Chondrocyte (in vitro differentiated cells): ENCODE data around the gene DPM3. TPM values are rescaled to one million over a fixed set of nuclear protein-coding genes. Genes with fewer than 3 reads are reported as not detected.
A peak's percentile ranks its signal among the peaks of the same experiment; 100 is the strongest.

Experiments
- DNase-seq: peaks from one replicate; pipeline ENCODE4 v3.0.0; 2021; ENCODE audit warnings: mixed read lengths, low spot score
- H3K27ac Mint-ChIP-seq: one replicate; pipeline ENCODE4 v1.8.0; 2021; ENCODE audit warnings: mild to moderate bottlenecking, moderate library complexity, mixed read lengths; ENCODE audit not compliant: unreplicated experiment
- H3K27me3 Mint-ChIP-seq: 2 replicates; pipeline ENCODE4 v1.8.0; 2021; ENCODE audit warnings: low read depth, mixed read lengths
- H3K36me3 Mint-ChIP-seq: 2 replicates; pipeline ENCODE4 v1.8.0; 2021; ENCODE audit warnings: low read depth, mixed read lengths
- H3K4me1 Mint-ChIP-seq: 2 replicates; pipeline ENCODE4 v1.8.0; 2021; ENCODE audit warnings: low read depth, mild to moderate bottlenecking, mixed read lengths
- H3K4me3 Mint-ChIP-seq: one replicate; pipeline ENCODE4 v1.8.0; 2021; ENCODE audit warnings: mild to moderate bottlenecking, moderate library complexity, mixed read lengths; ENCODE audit not compliant: unreplicated experiment
- H3K9me3 Mint-ChIP-seq: 2 replicates; pipeline ENCODE4 v1.8.0; 2021; ENCODE audit warnings: low read depth, mixed read lengths
- total RNA-seq: library from RNA; stranded (reverse); gene quantifications from 3 replicates; pipeline ENCODE4 v1.2.1, GENCODE V29; 2021
- TF ChIP-seq, protein P1 (sequence below): fragments of 200-600 bp; sonication (generic); IDR thresholded peaks from 2 replicates; pipeline ENCODE4 v1.5.0; 2021; ENCODE audit warnings: antibody characterized with exemption, mild to moderate bottlenecking, moderate library complexity

DPM3 gene
- total RNA-seq, 1 donor from 2014 or later, result 41.3 TPM

GRCh38 chr1:155092131-155092530 lies 48.2 kb downstream of the DPM3 start:
- no peak for DNase-seq
- Mint-ChIP-seq H3K9me3 (no peaks in the 10 kb centered on the region), H3K27ac (no peak overlapping the region), H3K27me3 (no peaks in the 10 kb centered on the region), H3K36me3 (no peaks in the 10 kb centered on the region), H3K4me1 (peaks cover 34% of the 10 kb centered on the region), H3K4me3 (no peak overlapping the region)
- TF ChIP-seq, protein P1, sequence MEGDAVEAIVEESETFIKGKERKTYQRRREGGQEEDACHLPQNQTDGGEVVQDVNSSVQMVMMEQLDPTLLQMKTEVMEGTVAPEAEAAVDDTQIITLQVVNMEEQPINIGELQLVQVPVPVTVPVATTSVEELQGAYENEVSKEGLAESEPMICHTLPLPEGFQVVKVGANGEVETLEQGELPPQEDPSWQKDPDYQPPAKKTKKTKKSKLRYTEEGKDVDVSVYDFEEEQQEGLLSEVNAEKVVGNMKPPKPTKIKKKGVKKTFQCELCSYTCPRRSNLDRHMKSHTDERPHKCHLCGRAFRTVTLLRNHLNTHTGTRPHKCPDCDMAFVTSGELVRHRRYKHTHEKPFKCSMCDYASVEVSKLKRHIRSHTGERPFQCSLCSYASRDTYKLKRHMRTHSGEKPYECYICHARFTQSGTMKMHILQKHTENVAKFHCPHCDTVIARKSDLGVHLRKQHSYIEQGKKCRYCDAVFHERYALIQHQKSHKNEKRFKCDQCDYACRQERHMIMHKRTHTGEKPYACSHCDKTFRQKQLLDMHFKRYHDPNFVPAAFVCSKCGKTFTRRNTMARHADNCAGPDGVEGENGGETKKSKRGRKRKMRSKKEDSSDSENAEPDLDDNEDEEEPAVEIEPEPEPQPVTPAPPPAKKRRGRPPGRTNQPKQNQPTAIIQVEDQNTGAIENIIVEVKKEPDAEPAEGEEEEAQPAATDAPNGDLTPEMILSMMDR, result no peak

DNA sequence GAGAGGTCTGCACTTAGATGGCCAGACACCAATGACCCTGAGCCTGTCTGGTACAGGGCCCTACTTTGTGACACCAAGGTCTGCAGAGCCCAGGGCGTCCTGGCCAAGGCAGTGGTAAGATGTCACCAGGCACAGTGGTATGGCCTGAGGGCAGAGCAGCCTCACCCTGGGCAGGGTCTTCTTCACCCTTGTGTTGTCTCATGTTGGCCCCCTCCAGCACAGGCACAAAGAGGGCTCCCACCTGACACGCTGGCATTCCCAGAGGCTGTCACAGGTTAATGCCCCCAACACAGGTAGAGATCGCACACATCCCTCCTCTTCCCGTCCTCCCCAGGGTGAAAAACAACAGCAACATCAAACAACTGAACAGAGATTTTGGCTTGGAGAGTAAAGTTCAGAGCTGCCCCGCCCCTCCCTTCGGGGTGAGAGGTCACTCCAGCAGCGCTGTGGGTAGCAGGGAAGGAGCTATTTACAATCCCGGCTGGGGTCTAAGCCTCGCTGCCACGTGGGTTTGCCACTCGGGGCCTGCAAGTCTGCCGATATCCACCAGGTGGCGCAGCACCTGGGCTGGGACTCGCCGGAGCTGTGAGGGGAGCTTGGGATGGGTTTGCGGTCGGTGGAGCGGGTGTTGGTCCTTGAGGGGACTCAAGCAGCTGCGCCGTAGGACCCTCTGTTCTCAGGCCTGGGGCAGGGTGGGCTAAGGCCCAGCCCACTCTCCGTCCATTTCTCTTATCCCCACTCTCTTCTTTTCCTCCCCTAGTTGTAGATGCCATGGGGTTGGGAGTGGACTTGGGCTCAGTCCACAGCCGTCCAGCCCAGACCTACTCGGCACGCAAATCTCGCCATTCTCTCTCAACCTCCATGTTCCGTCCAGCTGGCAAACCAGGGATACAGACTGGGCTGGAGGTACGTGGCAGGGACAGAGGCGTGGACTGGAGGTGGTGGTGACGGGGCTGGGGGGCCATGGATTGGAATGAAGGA lies 49.0 kb downstream of the DPM3 start:
- Mint-ChIP-seq H3K27ac (no peak overlapping the region), H3K9me3 (no peaks in the 10 kb centered on the region), H3K36me3 (no peaks in the 10 kb centered on the region), H3K27me3 (no peaks in the 10 kb centered on the region), H3K4me1 (peaks cover 36% of the 10 kb centered on the region), H3K4me3 (no peak overlapping the region)
- no peak for DNase-seq
- TF ChIP-seq, protein P1, result peak; percentile 96

Other genes starting within 250 kb of the DPM3 start
- 27.5 to 31.6 TPM (median 30.7 TPM) in 3 replicates for gene PMVK, start 203.8 kb downstream of the DPM3 start, total RNA-seq
- 47.1 to 60.2 TPM (median 57.1 TPM) in 3 replicates for gene PBXIP1, start 184.4 kb downstream of the DPM3 start, total RNA-seq
- 23.2 to 27.2 TPM (median 24.0 TPM) in 3 replicates for gene PYGO2, start 178.7 kb downstream of the DPM3 start, total RNA-seq
- 251 to 316 TPM (median 256 TPM) in 3 replicates for gene SHC1, start 169.8 kb downstream of the DPM3 start, total RNA-seq
- 23.2 to 34.0 TPM (median 26.8 TPM) in 3 replicates for gene CKS1B, start 165.8 kb downstream of the DPM3 start, total RNA-seq
- 23.0 to 30.8 TPM (median 28.7 TPM) in 3 replicates for gene FLAD1, start 157.2 kb downstream of the DPM3 start, total RNA-seq
- 0.72 to 0.85 TPM in 2 of 3 replicates, not detected in the other for gene LENEP, start 146.9 kb downstream of the DPM3 start, total RNA-seq
- gene ZBTB7B, start 137.7 kb downstream of the DPM3 start, total RNA-seq, result 34.8 to 42.9 TPM (median 41.1 TPM) in 3 replicates
- gene DCST2, start 106.8 kb downstream of the DPM3 start, total RNA-seq, result 0.30 to 0.36 TPM (median 0.36 TPM) in 3 replicates
- not detected in 3 replicates for gene DCST1, start 106.7 kb downstream of the DPM3 start, total RNA-seq
- gene ADAM15, start 89.2 kb downstream of the DPM3 start, total RNA-seq, result 73.7 to 91.1 TPM (median 75.2 TPM) in 3 replicates
- gene EFNA4, start 76.8 kb downstream of the DPM3 start, total RNA-seq, result 8.9 to 10.6 TPM (median 9.7 TPM) in 3 replicates
- 4.3 to 5.5 TPM (median 4.5 TPM) in 3 replicates for gene EFNA3, start 61.7 kb downstream of the DPM3 start, total RNA-seq
- 10.9 to 27.6 TPM (median 12.6 TPM) in 3 replicates for gene EFNA1, start 12.7 kb downstream of the DPM3 start, total RNA-seq
- gene SLC50A1, start 4.7 kb downstream of the DPM3 start, total RNA-seq, result 34.0 to 40.3 TPM (median 37.9 TPM) in 3 replicates
- 159 to 202 TPM (median 174 TPM) in 3 replicates for gene KRTCAP2, start 32.8 kb upstream of the DPM3 start, total RNA-seq
- 9.6 to 10.7 TPM (median 9.7 TPM) in 3 replicates for gene TRIM46, start 33.3 kb upstream of the DPM3 start, total RNA-seq
- 112 to 127 TPM (median 118 TPM) in 3 replicates for gene THBS3, start 67.4 kb upstream of the DPM3 start, total RNA-seq
- 28.2 to 49.1 TPM (median 29.8 TPM) in 3 replicates for gene MTX1, start 68.2 kb upstream of the DPM3 start, total RNA-seq
- 34.0 to 42.8 TPM (median 42.8 TPM) in 3 replicates for gene ENTREP3, start 115.0 kb upstream of the DPM3 start, total RNA-seq
- gene SCAMP3, start 121.8 kb upstream of the DPM3 start, total RNA-seq, result 68.3 to 77.1 TPM (median 71.4 TPM) in 3 replicates
- 36.7 to 50.2 TPM (median 37.0 TPM) in 3 replicates for gene CLK2, start 133.0 kb upstream of the DPM3 start, total RNA-seq
- 4.3 to 4.4 TPM (median 4.4 TPM) in 3 replicates for gene HCN3, start 136.9 kb upstream of the DPM3 start, total RNA-seq
- not detected in 3 replicates for gene PKLR, start 160.9 kb upstream of the DPM3 start, total RNA-seq
- gene FDPS, start 168.3 kb upstream of the DPM3 start, total RNA-seq, result 122 to 139 TPM (median 127 TPM) in 3 replicates
- gene RUSC1, start 180.4 kb upstream of the DPM3 start, total RNA-seq, result 42.6 to 49.1 TPM (median 43.9 TPM) in 3 replicates